CD4-positive, alpha-beta T cell (primary cell): ENCODE results near the gene SNX24. TPM values are rescaled to one million over a fixed set of nuclear protein-coding genes. Genes with fewer than 3 reads are reported as not detected.
"Not testable (repeated sequence)": the region's sequence is repeated elsewhere in the genome, so short reads cannot be mapped to it uniquely, and the experiment has no call there.

Experiments used
- ATAC-seq: fragments of 200-7000 bp; cut with Tn5 transposase; one replicate; pipeline ENCODE4 v1.10.0; 2022; ENCODE audit warnings: mild to moderate bottlenecking; ENCODE audit not compliant: poor library complexity
- CTCF ChIA-PET: fragments of 350-600 bp; sonication (Branson Sonifier 250); formaldehyde crosslinking; loops from one replicate; lab custom pipeline; 2021; ENCODE audit warnings: antibody characterized with exemption, inconsistent platforms; lab: Charles Lee
- POLR2A ChIA-PET: fragments of 350-600 bp; sonication (Branson Sonifier 250); formaldehyde crosslinking; loops from one replicate; lab custom pipeline; 2021; ENCODE audit warnings: antibody characterized with exemption, inconsistent platforms; lab: Charles Lee
- DNase-seq, 14 experiments: peaks; one replicate each; pipeline ENCODE4 v3.0.0-alpha.2; 2013 to 2020; ENCODE audit warnings: mixed read lengths in 2 of 14
- H3K27ac ChIP-seq, 2 donors: one replicate each; pipeline versions ENCODE4 v1.5.1 to v1.7.0; 2013; ENCODE audit warnings: low read length in 2 of 2, low read depth in 1 of 2, mild to moderate bottlenecking in 1 of 2
- H3K27me3 ChIP-seq, 2 experiments: 1 replicate in 1 of 2; 2 replicates in 1 of 2; pipeline versions ENCODE4 v1.6.1 to v1.7.0; 2013; ENCODE audit warnings: low read length in 2 of 2, control low read depth in 1 of 2, mild to moderate bottlenecking in 1 of 2, moderate library complexity in 1 of 2; ENCODE audit not compliant: insufficient read depth in 2 of 2, control insufficient read depth in 1 of 2
- H3K36me3 ChIP-seq: one replicate; pipeline ENCODE4 v1.6.1; 2013; ENCODE audit warnings: low read length, control low read depth; ENCODE audit not compliant: insufficient read depth
- H3K4me1 ChIP-seq: one replicate; pipeline ENCODE4 v1.6.1; 2013; ENCODE audit warnings: low read length, control low read depth; ENCODE audit not compliant: insufficient read depth
- H3K4me3 ChIP-seq: one replicate; pipeline ENCODE4 v1.5.1; 2013; ENCODE audit warnings: mild to moderate bottlenecking, low read length, moderate library complexity
- H3K9me3 ChIP-seq, 2 experiments: 1 replicate in 1 of 2; 2 replicates in 1 of 2; pipeline versions ENCODE4 v1.6.1 to v1.7.0; 2013; ENCODE audit warnings: low read length in 2 of 2, mild to moderate bottlenecking in 2 of 2, control low read depth in 1 of 2, moderate library complexity in 1 of 2; ENCODE audit not compliant: control insufficient read depth in 1 of 2, insufficient read depth in 1 of 2
- H3K27ac Mint-ChIP-seq: one replicate; pipeline ENCODE4 v1.8.0; 2020; ENCODE audit warnings: mixed read lengths
- H3K27me3 Mint-ChIP-seq: one replicate; pipeline ENCODE4 v1.8.0; 2021; ENCODE audit warnings: mixed read lengths
- H3K36me3 Mint-ChIP-seq: one replicate; pipeline ENCODE4 v1.8.0; 2021; ENCODE audit warnings: low read depth, mixed read lengths
- H3K4me1 Mint-ChIP-seq: one replicate; pipeline ENCODE4 v1.8.0; 2021; ENCODE audit warnings: low read depth, mixed read lengths
- H3K4me3 Mint-ChIP-seq: one replicate; pipeline ENCODE4 v1.8.0; 2020; ENCODE audit warnings: mild to moderate bottlenecking, mixed read lengths
- H3K9me3 Mint-ChIP-seq: one replicate; pipeline ENCODE4 v1.8.0; 2020; ENCODE audit warnings: mixed read lengths
- CTCF ChIP-seq: fragments of 200-600 bp; IDR thresholded peaks from one replicate; pipeline ENCODE4 v1.8.0; 2022; ENCODE audit warnings: antibody characterized with exemption, mild to moderate bottlenecking
- intact Hi-C, 2 experiments: fragments of 100-400 bp; cut with DNase I in 1 of 2; cut with micrococcal nuclease in 1 of 2; formaldehyde crosslinking; loops; one replicate each; pipeline versions ENCODE4 v1.15.1 to v1.9.0; 2023 to 2025; cut with DNase I, micrococcal nuclease
- total RNA-seq, 174 experiments: library from RNA in 2 of 174; stranded (reverse) in 2 of 174; gene quantifications; one replicate each; pipeline ENCODE4 v1.2.3 and lab custom pipeline; 2021 to 2026

Gene SNX24
- total RNA-seq, 2 experiments from 2014 or later = 2.3 to 3.0 TPM

GRCh38 chr5:122846051-122846550, 688 bp downstream of the SNX24 start:
- no peaks in the 10 kb centered on the region for H3K27me3 Mint-ChIP-seq
- CTCF ChIA-PET = no interaction called here
- no peaks in the 10 kb centered on the region for H3K27me3 ChIP-seq
- intact Hi-C loops = loop anchor here in 1 of 2 experiments (10.0 kb wide), 1 partner anchor 71 kb away; the partner anchor contains the start of gene SNX2
- POLR2A ChIA-PET = interaction anchor here (2.6 to 2.7 kb wide), 2 partner anchors 71 to 577 kb away, joined by 27 to 31 read pairs; partner anchors contain the start of genes CEP120 and SNX2
- no peaks in the 10 kb centered on the region for H3K9me3 Mint-ChIP-seq
- peaks cover 20% of the 10 kb centered on the region for H3K4me1 ChIP-seq
- H3K4me1 Mint-ChIP-seq = peaks cover 38% of the 10 kb centered on the region
- no peaks in the 10 kb centered on the region for H3K36me3 ChIP-seq
- peak in 3 of 14 experiments; percentile 2 to 13 (median 11) for DNase-seq
- no peak for TF ChIP-seq CTCF
- peak overlapping the region; percentile 82 for H3K4me3 ChIP-seq
- no peaks in the 10 kb centered on the region for H3K9me3 ChIP-seq
- ATAC-seq = no peak
- H3K4me3 Mint-ChIP-seq = peak overlapping the region; percentile 88
- peak overlapping the region; percentile 82 for H3K27ac Mint-ChIP-seq
- H3K27ac ChIP-seq = peak overlapping the region; percentile 62 to 64
- peaks cover 9% of the 10 kb centered on the region for H3K36me3 Mint-ChIP-seq

- intact Hi-C loops = loop anchor here in 1 of 2 experiments (10.0 kb wide), 1 partner anchor 73 kb away; the partner anchor contains the start of gene SNX2
- TF ChIP-seq CTCF = no peak
- Mint-ChIP-seq H3K27ac (no peak overlapping the region), H3K4me1 (peaks cover 38% of the 10 kb centered on the region), H3K4me3 (peak overlapping the region; percentile 88), H3K27me3 (no peaks in the 10 kb centered on the region), H3K36me3 (peaks cover 9% of the 10 kb centered on the region), H3K9me3 (no peaks in the 10 kb centered on the region)
- Histone ChIP-seq H3K4me1 (peaks cover 20% of the 10 kb centered on the region), H3K4me3 (no peak overlapping the region), H3K9me3 (no peaks in the 10 kb centered on the region), H3K27me3 (no peaks in the 10 kb centered on the region), H3K27ac (no peak overlapping the region), H3K36me3 (no peaks in the 10 kb centered on the region)
- POLR2A ChIA-PET = interaction anchor here (1.0 kb wide), 1 partner anchor 575 kb away, joined by 4 read pairs; the partner anchor contains the start of gene CEP120
- CTCF ChIA-PET = no interaction called here
- ATAC-seq = no peak
- peak in 1 of 14 experiments; percentile 4 for DNase-seq
Measured at GRCh38 chr5:122847687-122848081, 2.3 kb downstream of the SNX24 start.

- DNase-seq (no peak), ATAC-seq (no peak)
- Histone ChIP-seq H3K36me3 (no peaks in the 10 kb centered on the region), H3K9me3 (no peaks in the 10 kb centered on the region), H3K27me3 (no peaks in the 10 kb centered on the region), H3K4me3 (no peak overlapping the region), H3K27ac (no peak overlapping the region), H3K4me1 (peaks cover 7% of the 10 kb centered on the region)
- H3K4me1 Mint-ChIP-seq = peaks cover 22% of the 10 kb centered on the region
- H3K4me3 Mint-ChIP-seq = no peak overlapping the region
- ChIA-PET CTCF (no interaction called here), POLR2A (no interaction called here)
- H3K9me3 Mint-ChIP-seq = no peaks in the 10 kb centered on the region
- TF ChIP-seq CTCF = no peak
- H3K27ac Mint-ChIP-seq = no peak overlapping the region
- intact Hi-C loops = loop anchor here in 1 of 2 experiments (10.0 kb wide), 1 partner anchor 75 kb away; the partner anchor contains the start of gene SNX2
- H3K36me3 Mint-ChIP-seq = peaks cover 3% of the 10 kb centered on the region
- H3K27me3 Mint-ChIP-seq = no peaks in the 10 kb centered on the region
Measured at GRCh38 chr5:122849771-122850170, 4.4 kb downstream of the SNX24 start.

- CTCF ChIA-PET, H3K27ac Mint-ChIP-seq, H3K36me3 ChIP-seq, H3K4me3 Mint-ChIP-seq, H3K27me3 Mint-ChIP-seq, H3K27ac ChIP-seq, H3K4me3 ChIP-seq, POLR2A ChIA-PET, ATAC-seq, H3K36me3 Mint-ChIP-seq, H3K4me1 Mint-ChIP-seq, H3K9me3 Mint-ChIP-seq, H3K4me1 ChIP-seq, H3K27me3 ChIP-seq, DNase-seq, H3K9me3 ChIP-seq, intact Hi-C loops: not testable (repeated sequence)
Measured at GRCh38 chr5:122857538-122857937, 12.1 kb downstream of the SNX24 start.
